Endothelial cell of umbilical vein (primary cell): ENCODE results near the gene SYNGR3.

Experiments used
- CTCF ChIP-seq, 2 donors: IDR thresholded peaks; 1 replicate in 1 of 2; 2 replicates in 1 of 2; pipeline ENCODE4 v1.5.1; 2011; ENCODE audit warnings: low read length in 2 of 2, mild to moderate bottlenecking in 2 of 2, moderate library complexity in 2 of 2, control low read depth in 1 of 2, inconsistent platforms in 1 of 2, low read depth in 1 of 2; ENCODE audit not compliant: insufficient read depth in 1 of 2; ENCODE audit errors: extremely low read depth in 1 of 2
- GATA2 ChIP-seq: IDR thresholded peaks from 2 replicates; pipeline ENCODE4 v1.7.0; 2011; ENCODE audit warnings: low read depth, mild to moderate bottlenecking, moderate library complexity, mixed read lengths, low read length; ENCODE audit not compliant: insufficient read length, insufficient read depth
- POLR2A ChIP-seq: IDR thresholded peaks from 2 replicates; pipeline ENCODE4 v1.6.1; 2012; ENCODE audit warnings: low read depth, mild to moderate bottlenecking, control low read depth, low read length

DNA sequence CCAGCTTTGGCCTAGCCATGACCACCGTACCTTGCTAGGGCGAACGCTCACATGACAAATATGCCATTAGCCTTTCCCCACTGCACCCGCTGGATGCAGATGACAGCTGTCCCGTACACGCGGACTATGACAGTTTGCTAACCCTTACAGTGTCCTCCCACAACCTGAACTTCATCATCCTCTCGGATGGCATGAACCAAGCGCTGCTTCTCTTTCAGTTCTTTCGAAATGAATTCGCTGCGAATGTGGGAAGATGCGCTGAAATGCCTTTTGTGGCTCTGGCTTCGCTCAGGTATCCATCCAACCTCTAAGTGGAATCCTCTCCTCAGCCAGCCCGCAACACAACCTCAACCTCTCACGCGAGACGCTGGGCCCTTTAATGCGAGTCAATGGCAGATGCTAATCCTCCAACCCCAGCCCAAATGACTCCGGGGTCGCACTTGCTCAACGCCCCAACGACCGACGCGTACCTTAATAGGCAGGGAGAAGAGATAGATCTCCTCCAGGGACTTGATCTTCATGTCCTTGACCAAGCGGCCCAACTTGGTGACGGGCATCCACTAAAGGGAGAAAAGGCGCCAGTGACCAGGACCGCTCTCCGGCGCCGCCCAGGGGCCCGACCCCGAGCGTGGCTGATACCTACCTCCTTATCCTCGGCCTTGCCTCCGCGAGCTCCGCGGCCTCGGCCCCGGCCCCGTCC lies 25.8 kb upstream of the SYNGR3 start:
- peak; percentile 14 to 49 for TF ChIP-seq CTCF (IDR thresholded peaks at IDR 0.05; ENCODE audit: extremely low read depth in 1 of 2, insufficient read depth in 1 of 2, low read depth in 1 of 2, low read length in 2 of 2)
- TF ChIP-seq GATA2, result no peak
- TF ChIP-seq POLR2A, result peak; percentile 4
